GM18520 (cell line): ENCODE measurements around the gene ADCY9.

Experiments
- ATAC-seq: cut with Tn5 transposase; IDR thresholded peaks from one replicate; pipeline ENCODE4 v1.9.1; 2021; ENCODE audit not compliant: unreplicated experiment

ADCY9 gene

DNA sequence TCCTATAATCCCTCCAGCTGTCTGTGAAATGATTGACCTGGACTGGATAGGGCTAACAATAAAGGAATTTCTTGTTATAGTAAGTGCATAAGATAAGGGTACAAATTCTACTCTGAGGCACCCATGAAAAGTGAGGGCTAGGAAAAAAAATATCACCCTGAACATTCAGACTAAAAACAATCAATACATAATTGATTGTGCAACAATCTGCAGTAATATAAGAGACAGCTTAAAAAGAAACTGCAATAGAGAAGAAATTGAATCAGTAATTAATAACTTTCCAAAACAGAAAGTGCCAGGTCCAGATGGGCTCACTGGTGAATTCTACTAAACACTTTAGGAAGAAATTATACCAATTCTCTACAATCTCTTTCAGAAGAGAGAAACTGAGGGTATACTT, 191.5 kb downstream of the ADCY9 start:
- no peak for ATAC-seq

DNA sequence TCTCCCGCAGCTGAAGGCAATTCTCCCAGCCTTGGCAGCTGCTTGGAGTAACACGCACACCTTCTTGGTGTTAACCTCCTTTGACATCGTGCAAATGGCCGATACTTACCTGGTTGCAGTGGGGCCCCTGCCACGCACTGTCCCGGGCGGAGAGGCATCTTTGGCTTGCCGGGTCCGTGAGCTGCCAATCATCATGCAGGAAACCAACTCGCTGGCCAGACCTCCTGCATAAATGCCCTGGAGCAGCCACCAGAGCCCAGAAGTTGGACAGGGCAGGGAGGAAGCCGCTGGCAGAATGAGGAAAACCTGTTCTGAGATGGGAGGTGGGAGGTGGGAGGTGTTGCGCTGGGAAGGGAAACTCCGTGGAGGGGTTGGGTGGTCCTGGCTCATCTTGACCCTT, 194.0 kb downstream of the ADCY9 start:
- ATAC-seq: no peak

DNA sequence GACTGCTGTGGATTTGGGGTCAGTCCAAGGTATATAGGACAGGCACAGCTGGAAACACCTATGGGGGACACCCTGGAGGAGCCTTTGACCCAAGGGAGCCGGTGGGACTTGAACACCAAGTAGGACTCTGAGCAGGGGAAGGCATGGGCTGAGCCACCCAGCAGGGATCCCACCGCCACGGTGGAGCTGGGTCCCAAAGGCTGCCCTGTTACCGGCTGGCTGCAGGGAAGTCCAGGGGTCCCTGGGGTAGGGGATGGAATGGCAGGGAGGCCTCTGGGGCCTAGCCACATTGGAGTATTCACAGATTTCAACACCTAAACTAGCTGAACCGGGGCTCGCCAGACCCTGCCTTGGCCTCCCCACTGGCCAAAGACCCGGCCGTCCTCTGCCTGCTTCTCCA, 196.0 kb downstream of the ADCY9 start:
- no peak for ATAC-seq

DNA sequence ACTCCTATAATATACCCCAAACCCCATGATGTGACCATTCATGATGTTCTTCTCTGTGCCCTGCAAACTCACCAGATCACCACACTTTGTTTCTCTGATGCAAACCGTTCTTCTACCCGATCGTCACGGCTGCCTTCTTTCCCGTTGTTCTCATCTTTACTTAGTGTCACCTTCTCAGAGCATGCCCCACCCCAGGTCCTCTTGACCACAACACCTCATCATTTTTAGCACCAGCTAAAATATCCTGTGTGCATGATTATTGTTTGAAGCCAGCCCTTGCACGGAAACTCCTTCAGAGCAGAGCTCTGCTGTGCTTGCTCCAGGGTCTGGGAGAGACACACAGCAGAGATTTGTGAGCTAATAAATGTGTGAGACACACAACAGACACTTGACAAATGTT, 196.8 kb downstream of the ADCY9 start:
- ATAC-seq: no peak

DNA sequence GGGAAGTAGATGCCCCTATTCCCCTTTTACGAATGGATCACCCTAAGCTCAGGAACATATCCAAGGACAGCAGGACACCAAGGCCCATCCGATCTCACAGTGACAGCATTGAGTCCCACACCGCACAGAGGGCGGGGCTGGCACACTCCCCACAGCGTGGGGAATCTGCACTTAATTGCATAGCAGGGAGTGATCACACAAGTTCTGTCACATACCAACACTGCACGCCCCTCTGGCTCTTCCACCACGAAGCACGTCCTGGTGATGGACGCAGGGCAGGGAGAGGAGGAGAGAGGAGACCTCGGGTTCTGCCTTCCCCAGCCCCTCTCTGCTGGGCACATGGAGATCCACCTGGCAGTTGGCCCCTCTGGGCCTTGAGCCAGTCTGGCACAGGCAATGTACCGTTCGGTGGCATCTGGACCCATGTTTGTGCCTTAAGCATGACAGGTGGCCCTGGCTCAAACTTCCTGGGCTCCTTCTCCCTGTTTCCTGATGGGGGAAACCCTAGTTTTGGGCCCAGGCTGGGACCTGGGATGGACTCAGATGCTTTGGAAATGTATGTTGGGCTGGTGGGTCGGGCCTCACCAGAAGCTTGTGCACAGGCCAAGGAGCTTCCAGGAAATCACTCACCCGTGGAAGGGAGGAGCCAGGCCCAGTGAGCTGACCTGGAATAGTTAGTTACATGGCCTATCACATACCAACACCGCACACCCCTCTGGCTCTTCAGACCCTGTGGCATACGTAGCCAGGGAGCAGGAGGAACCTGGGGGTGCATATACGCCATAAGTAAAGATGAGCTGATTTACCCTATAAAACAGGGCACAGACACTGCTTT, 200.6 kb downstream of the ADCY9 start:
- no peak for ATAC-seq

DNA sequence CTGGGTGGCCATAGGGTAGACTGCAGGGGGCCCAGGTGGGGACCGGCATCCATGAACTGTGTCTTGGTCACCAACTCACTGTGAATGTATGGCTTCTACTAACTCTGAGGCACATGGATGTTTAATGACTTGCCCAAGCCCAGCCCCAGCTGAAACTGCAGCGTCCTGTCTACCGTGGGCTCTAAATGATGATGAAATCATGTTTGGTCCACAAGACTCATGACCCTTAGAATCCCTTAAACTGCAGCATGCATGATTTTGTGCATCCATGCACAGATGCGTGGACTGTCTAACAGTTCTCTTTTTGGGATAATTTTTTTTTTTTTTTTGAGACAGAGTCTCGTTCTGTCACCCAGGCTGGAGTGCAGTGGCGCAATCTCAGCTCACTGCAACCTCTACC, 203.3 kb downstream of the ADCY9 start:
- no peak for ATAC-seq
